ENCODE results near the gene EMC8.

EMC8 gene

GRCh38 chr16:85762970-85763369 is 36.4 kb downstream of the EMC8 start:
- Histone ChIP-seq H3K27ac (ENCODE audit: insufficient read depth, low read length, poor library complexity, severe bottlenecking) (no peak overlapping the region), H3K4me1 (ENCODE audit: control insufficient read depth, insufficient read depth, low read length, poor library complexity, severe bottlenecking) (no peaks in the 10 kb centered on the region), H3K27me3 (replicated peaks; ENCODE audit: control insufficient read depth, insufficient read depth, low read length, poor library complexity, severe bottlenecking) (peaks cover 3% of the 10 kb centered on the region), H3K36me3 (ENCODE audit: control insufficient read depth, insufficient read depth, low read length) (no peaks in the 10 kb centered on the region), H3K4me3 (ENCODE audit: insufficient read depth, low read depth, low read length, poor library complexity, severe bottlenecking) (no peak overlapping the region), H3K9me3 (ENCODE audit: control insufficient read depth, low read length) (no peaks in the 10 kb centered on the region)
- DNase-seq, result no peak

GRCh38 chr16:85761861-85762260 is 37.5 kb downstream of the EMC8 start:
- H3K36me3 ChIP-seq (ENCODE audit: control insufficient read depth, insufficient read depth, low read length), result no peaks in the 10 kb centered on the region
- H3K4me3 ChIP-seq (ENCODE audit: insufficient read depth, low read depth, low read length, poor library complexity, severe bottlenecking), result no peak overlapping the region
- H3K4me1 ChIP-seq (ENCODE audit: control insufficient read depth, insufficient read depth, low read length, poor library complexity, severe bottlenecking), result no peaks in the 10 kb centered on the region
- H3K27ac ChIP-seq (ENCODE audit: insufficient read depth, low read length, poor library complexity, severe bottlenecking), result no peak overlapping the region
- H3K9me3 ChIP-seq (ENCODE audit: control insufficient read depth, low read length), result no peaks in the 10 kb centered on the region
- H3K27me3 ChIP-seq (replicated peaks; ENCODE audit: control insufficient read depth, insufficient read depth, low read length, poor library complexity, severe bottlenecking), result peaks cover 3% of the 10 kb centered on the region
- no peak for DNase-seq

GRCh38 chr16:85759631-85760419 is 39.5 kb downstream of the EMC8 start:
- DNase-seq, result no peak
- Histone ChIP-seq H3K4me1 (ENCODE audit: control insufficient read depth, insufficient read depth, low read length, poor library complexity, severe bottlenecking) (no peaks in the 10 kb centered on the region), H3K9me3 (ENCODE audit: control insufficient read depth, low read length) (no peaks in the 10 kb centered on the region), H3K4me3 (ENCODE audit: insufficient read depth, low read depth, low read length, poor library complexity, severe bottlenecking) (no peak overlapping the region), H3K27ac (ENCODE audit: insufficient read depth, low read length, poor library complexity, severe bottlenecking) (no peak overlapping the region), H3K27me3 (replicated peaks; ENCODE audit: control insufficient read depth, insufficient read depth, low read length, poor library complexity, severe bottlenecking) (peaks cover 3% of the 10 kb centered on the region), H3K36me3 (ENCODE audit: control insufficient read depth, insufficient read depth, low read length) (no peaks in the 10 kb centered on the region)

- no peaks in the 10 kb centered on the region for H3K9me3 ChIP-seq (ENCODE audit: control insufficient read depth, low read length)
- no peak overlapping the region for H3K27ac ChIP-seq (ENCODE audit: insufficient read depth, low read length, poor library complexity, severe bottlenecking)
- no peaks in the 10 kb centered on the region for H3K4me1 ChIP-seq (ENCODE audit: control insufficient read depth, insufficient read depth, low read length, poor library complexity, severe bottlenecking)
- peaks cover 3% of the 10 kb centered on the region for H3K27me3 ChIP-seq (replicated peaks; ENCODE audit: control insufficient read depth, insufficient read depth, low read length, poor library complexity, severe bottlenecking)
- no peak for DNase-seq
- H3K4me3 ChIP-seq (ENCODE audit: insufficient read depth, low read depth, low read length, poor library complexity, severe bottlenecking), result no peak overlapping the region
- H3K36me3 ChIP-seq (ENCODE audit: control insufficient read depth, insufficient read depth, low read length), result no peaks in the 10 kb centered on the region
These were observed 40.2 kb downstream of the EMC8 start for GRCh38 chr16:85759136-85759535.

GRCh38 chr16:85757341-85757822 is 42.0 kb downstream of the EMC8 start:
- Histone ChIP-seq H3K27me3 (replicated peaks; ENCODE audit: control insufficient read depth, insufficient read depth, low read length, poor library complexity, severe bottlenecking) (peaks cover 3% of the 10 kb centered on the region), H3K36me3 (ENCODE audit: control insufficient read depth, insufficient read depth, low read length) (no peaks in the 10 kb centered on the region), H3K27ac (ENCODE audit: insufficient read depth, low read length, poor library complexity, severe bottlenecking) (no peak overlapping the region), H3K4me3 (ENCODE audit: insufficient read depth, low read depth, low read length, poor library complexity, severe bottlenecking) (no peak overlapping the region), H3K4me1 (ENCODE audit: control insufficient read depth, insufficient read depth, low read length, poor library complexity, severe bottlenecking) (no peaks in the 10 kb centered on the region), H3K9me3 (ENCODE audit: control insufficient read depth, low read length) (no peaks in the 10 kb centered on the region)
- DNase-seq, result no peak

GRCh38 chr16:85755929-85756768 is 43.2 kb downstream of the EMC8 start:
- Histone ChIP-seq H3K27ac (ENCODE audit: insufficient read depth, low read length, poor library complexity, severe bottlenecking) (no peak overlapping the region), H3K4me3 (ENCODE audit: insufficient read depth, low read depth, low read length, poor library complexity, severe bottlenecking) (no peak overlapping the region), H3K9me3 (ENCODE audit: control insufficient read depth, low read length) (no peaks in the 10 kb centered on the region), H3K27me3 (replicated peaks; ENCODE audit: control insufficient read depth, insufficient read depth, low read length, poor library complexity, severe bottlenecking) (peaks cover 14% of the 10 kb centered on the region), H3K36me3 (ENCODE audit: control insufficient read depth, insufficient read depth, low read length) (no peaks in the 10 kb centered on the region), H3K4me1 (ENCODE audit: control insufficient read depth, insufficient read depth, low read length, poor library complexity, severe bottlenecking) (peaks cover 3% of the 10 kb centered on the region)
- no peak for DNase-seq

GRCh38 chr16:85754413-85754812 is 44.9 kb downstream of the EMC8 start:
- no peak overlapping the region for H3K4me3 ChIP-seq (ENCODE audit: insufficient read depth, low read depth, low read length, poor library complexity, severe bottlenecking)
- no peaks in the 10 kb centered on the region for H3K9me3 ChIP-seq (ENCODE audit: control insufficient read depth, low read length)
- no peaks in the 10 kb centered on the region for H3K36me3 ChIP-seq (ENCODE audit: control insufficient read depth, insufficient read depth, low read length)
- H3K27me3 ChIP-seq (replicated peaks; ENCODE audit: control insufficient read depth, insufficient read depth, low read length, poor library complexity, severe bottlenecking), result peaks cover 23% of the 10 kb centered on the region
- peaks cover 13% of the 10 kb centered on the region for H3K4me1 ChIP-seq (ENCODE audit: control insufficient read depth, insufficient read depth, low read length, poor library complexity, severe bottlenecking)
- H3K27ac ChIP-seq (ENCODE audit: insufficient read depth, low read length, poor library complexity, severe bottlenecking), result no peak overlapping the region
- no peak for DNase-seq

- no peaks in the 10 kb centered on the region for H3K36me3 ChIP-seq (ENCODE audit: control insufficient read depth, insufficient read depth, low read length)
- no peaks in the 10 kb centered on the region for H3K9me3 ChIP-seq (ENCODE audit: control insufficient read depth, low read length)
- H3K4me3 ChIP-seq (ENCODE audit: insufficient read depth, low read depth, low read length, poor library complexity, severe bottlenecking), result no peak overlapping the region
- H3K27me3 ChIP-seq (replicated peaks; ENCODE audit: control insufficient read depth, insufficient read depth, low read length, poor library complexity, severe bottlenecking), result peaks cover 20% of the 10 kb centered on the region
- DNase-seq, result no peak
- H3K27ac ChIP-seq (ENCODE audit: insufficient read depth, low read length, poor library complexity, severe bottlenecking), result no peak overlapping the region
- H3K4me1 ChIP-seq (ENCODE audit: control insufficient read depth, insufficient read depth, low read length, poor library complexity, severe bottlenecking), result peaks cover 13% of the 10 kb centered on the region
These were observed 45.4 kb downstream of the EMC8 start for GRCh38 chr16:85753976-85754375.

- Histone ChIP-seq H3K4me3 (ENCODE audit: insufficient read depth, low read depth, low read length, poor library complexity, severe bottlenecking) (no peak overlapping the region), H3K36me3 (ENCODE audit: control insufficient read depth, insufficient read depth, low read length) (no peaks in the 10 kb centered on the region), H3K9me3 (ENCODE audit: control insufficient read depth, low read length) (no peaks in the 10 kb centered on the region), H3K4me1 (ENCODE audit: control insufficient read depth, insufficient read depth, low read length, poor library complexity, severe bottlenecking) (peaks cover 13% of the 10 kb centered on the region), H3K27me3 (replicated peaks; ENCODE audit: control insufficient read depth, insufficient read depth, low read length, poor library complexity, severe bottlenecking) (peaks cover 20% of the 10 kb centered on the region), H3K27ac (ENCODE audit: insufficient read depth, low read length, poor library complexity, severe bottlenecking) (no peak overlapping the region)
- no peak for DNase-seq
These were observed 45.8 kb downstream of the EMC8 start for GRCh38 chr16:85753559-85753958.
